Measurements from ENCODE around the gene MRPL39. TPM values are rescaled to one million over a fixed set of nuclear protein-coding genes. Genes with fewer than 3 reads are reported as not detected.

MRPL39 gene
- total and polyA plus RNA-seq, 12 donors, result 39.3 to 73.6 (median 52.7) TPM

GRCh38 chr21:25586791-25587190 is 20.5 kb downstream of the MRPL39 start:
- WGBS, 2 donors, result 80 to 91% methylated on average over 2 of the region's 2 CpGs
- no peaks in the 10 kb centered on the region for H3K27me3 ChIP-seq
- no peak overlapping the region for H3K27ac ChIP-seq
- no peaks in the 10 kb centered on the region for H3K9me3 ChIP-seq
- ATAC-seq, result no peak
- intact Hi-C loops (cut with DNase I), result no loop called here
- no peak overlapping the region for H3K4me3 ChIP-seq
- H3K4me1 ChIP-seq, result no peaks in the 10 kb centered on the region
- H3K36me3 ChIP-seq, result peaks cover 0 to 89% (median 23%) of the 10 kb centered on the region in 9 donors
- no peak for TF ChIP-seq CTCF (IDR thresholded peaks at IDR 0.05)
- no peak for DNase-seq

GRCh38 chr21:25586326-25586725 is 21.0 kb downstream of the MRPL39 start:
- peaks cover 0 to 88% (median 23%) of the 10 kb centered on the region in 9 donors for H3K36me3 ChIP-seq
- ATAC-seq (no peak), DNase-seq (no peak)
- H3K4me1 ChIP-seq, result no peaks in the 10 kb centered on the region
- no peak overlapping the region for H3K4me3 ChIP-seq
- WGBS, 2 donors, result 93 to 95% methylated on average over 3 of the region's 3 CpGs
- TF ChIP-seq CTCF (IDR thresholded peaks at IDR 0.05), result no peak
- intact Hi-C loops (cut with DNase I), result no loop called here
- H3K9me3 ChIP-seq, result no peaks in the 10 kb centered on the region
- H3K27me3 ChIP-seq, result no peaks in the 10 kb centered on the region
- H3K27ac ChIP-seq, result no peak overlapping the region

- intact Hi-C loops (cut with DNase I), result no loop called here
- Histone ChIP-seq H3K4me1 (no peaks in the 10 kb centered on the region), H3K27ac (no peak overlapping the region), H3K4me3 (no peak overlapping the region), H3K27me3 (no peaks in the 10 kb centered on the region), H3K36me3 (peaks cover 0 to 85% (median 23%) of the 10 kb centered on the region in 9 donors), H3K9me3 (no peaks in the 10 kb centered on the region)
- 87 to 90% methylated on average over 7 of the region's 7 CpGs for WGBS, 2 donors
- no peak for TF ChIP-seq CTCF (IDR thresholded peaks at IDR 0.05)
- DNase-seq, result no peak
- ATAC-seq, result no peak
These were observed 22.2 kb downstream of the MRPL39 start for GRCh38 chr21:25584833-25585676.

- DNase-seq (no peak), ATAC-seq (no peak)
- WGBS, 2 donors, result 67 to 75% methylated on average over 5 of the region's 5 CpGs
- Histone ChIP-seq H3K27me3 (no peaks in the 10 kb centered on the region), H3K4me1 (no peaks in the 10 kb centered on the region), H3K27ac (no peak overlapping the region), H3K4me3 (no peak overlapping the region), H3K36me3 (peaks cover 0 to 73% (median 23%) of the 10 kb centered on the region in 9 donors), H3K9me3 (no peaks in the 10 kb centered on the region)
- intact Hi-C loops (cut with DNase I), result no loop called here
- no peak for TF ChIP-seq CTCF (IDR thresholded peaks at IDR 0.05)
These were observed 23.7 kb downstream of the MRPL39 start for GRCh38 chr21:25583370-25584130.

All from heart right ventricle (tissue), 16 donors.